ENCODE data around the gene RAB11FIP5. TPM values are rescaled to one million over a fixed set of nuclear protein-coding genes. Genes with fewer than 3 reads are reported as not detected.

RAB11FIP5 gene
- total RNA-seq = 26.4 and 27.7 TPM in 2 replicates

GRCh38 chr2:73112913-73113854 lies at the start of gene RAB11FIP5:
Gene RAB11FIP5, minus strand, starts transcription at chr2:73112948. Its CDS starts 171 bp downstream, at chr2:73112777.
- no peak for TF ChIP-seq CTCF (conservative IDR thresholded peaks at IDR 0.05; ENCODE audit: low read depth, low read length)
- peak; percentile 44 for DNase-seq (ENCODE audit: low read depth)
- peak within 1 kb of the TSS; percentile 91 for H3K4me3 ChIP-seq (ENCODE audit: low read depth, low read length)

GRCh38 chr2:73156539-73157124 lies 43.9 kb upstream of the RAB11FIP5 start:
- peak; percentile 91 for TF ChIP-seq CTCF (conservative IDR thresholded peaks at IDR 0.05; ENCODE audit: low read depth, low read length)
- H3K4me3 ChIP-seq (ENCODE audit: low read depth, low read length) = peak overlapping the region; percentile 19
- DNase-seq (ENCODE audit: low read depth) = no peak

- DNase-seq (ENCODE audit: low read depth) = no peak
- H3K4me3 ChIP-seq (ENCODE audit: low read depth, low read length) = no peak overlapping the region
- TF ChIP-seq CTCF (conservative IDR thresholded peaks at IDR 0.05; ENCODE audit: low read depth, low read length) = no peak
Observed at GRCh38 chr2:73142937-73143336, 30.2 kb upstream of the RAB11FIP5 start.

GRCh38 chr2:73141896-73142295 lies 29.1 kb upstream of the RAB11FIP5 start:
- TF ChIP-seq CTCF (conservative IDR thresholded peaks at IDR 0.05; ENCODE audit: low read depth, low read length) = no peak

GRCh38 chr2:73135236-73135635 lies 22.5 kb upstream of the RAB11FIP5 start:
- H3K4me3 ChIP-seq (ENCODE audit: low read depth, low read length) = no peak overlapping the region
- DNase-seq (ENCODE audit: low read depth) = no peak
- TF ChIP-seq CTCF (conservative IDR thresholded peaks at IDR 0.05; ENCODE audit: low read depth, low read length) = no peak

More at GRCh38 chr2:73141896-73142295, 29.1 kb upstream of the RAB11FIP5 start:
- DNase-seq (ENCODE audit: low read depth) = no peak
- H3K4me3 ChIP-seq (ENCODE audit: low read depth, low read length) = no peak overlapping the region

- TF ChIP-seq CTCF (conservative IDR thresholded peaks at IDR 0.05; ENCODE audit: low read depth, low read length) = no peak
- H3K4me3 ChIP-seq (ENCODE audit: low read depth, low read length) = no peak overlapping the region
- DNase-seq (ENCODE audit: low read depth) = no peak
Observed at GRCh38 chr2:73134471-73134870, 21.7 kb upstream of the RAB11FIP5 start.
